Amniotic epithelial cell (primary cell): ENCODE results near the gene DACH1.

ENCODE experiments used
- DNase-seq: peaks from one replicate; pipeline ENCODE4 v3.0.0-alpha.2; 2010; ENCODE audit warnings: low read depth

The DACH1 gene

GRCh38 chr13:71583581-71583980 lies 283.4 kb downstream of the DACH1 start:
- DNase-seq: no peak

DNA sequence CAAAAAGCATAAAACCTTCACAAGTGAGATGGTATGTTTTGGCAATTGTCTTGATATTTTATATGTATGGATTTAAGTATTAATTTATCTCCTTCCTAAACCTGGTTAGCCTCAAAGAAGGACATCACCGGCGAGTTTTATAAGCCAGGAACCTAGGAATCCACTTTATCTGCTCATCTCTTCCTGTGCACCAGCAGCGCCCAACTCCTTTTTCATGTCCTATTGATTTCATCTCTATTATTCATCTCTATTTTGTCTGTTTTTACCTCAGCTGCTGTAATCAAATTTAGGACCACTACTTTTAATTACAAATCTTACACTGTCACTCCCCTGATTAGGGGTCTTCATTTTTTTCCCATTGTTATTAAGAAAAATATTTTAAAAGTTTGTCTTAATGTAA lies 286.4 kb downstream of the DACH1 start:
- DNase-seq: no peak

GRCh38 chr13:71578048-71578447 lies 289.0 kb downstream of the DACH1 start:
- no peak for DNase-seq

DNA sequence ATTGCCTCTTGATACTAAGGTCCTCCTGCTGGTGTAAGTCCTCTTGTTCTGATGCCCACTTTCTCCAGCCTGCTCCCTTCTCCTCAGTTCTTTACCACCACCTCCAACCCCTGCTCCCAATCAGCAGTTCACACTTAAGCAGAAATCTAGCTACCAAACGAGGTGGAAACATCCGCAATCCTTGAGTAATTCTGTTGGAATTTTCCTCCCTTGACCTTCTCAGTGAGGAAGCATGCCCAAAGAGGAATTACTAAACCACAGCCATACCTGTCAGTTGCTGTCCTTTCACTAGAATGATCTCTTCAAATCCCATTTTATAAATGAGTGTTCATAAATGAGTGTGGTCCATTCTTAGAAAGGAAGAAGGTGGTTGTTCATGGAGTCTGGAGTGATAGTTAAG lies 289.9 kb downstream of the DACH1 start:
- DNase-seq: peak; percentile 76

GRCh38 chr13:71576571-71576970 lies 290.4 kb downstream of the DACH1 start:
- no peak for DNase-seq

- no peak for DNase-seq
Observed at GRCh38 chr13:71546881-71547280, 320.1 kb downstream of the DACH1 start.

- no peak for DNase-seq
Observed at GRCh38 chr13:71540098-71540497, 326.9 kb downstream of the DACH1 start.

GRCh38 chr13:71536201-71536600 lies 330.8 kb downstream of the DACH1 start:
- no peak for DNase-seq

- DNase-seq: no peak
Observed at GRCh38 chr13:71524613-71525304, 342.2 kb downstream of the DACH1 start.

DNA sequence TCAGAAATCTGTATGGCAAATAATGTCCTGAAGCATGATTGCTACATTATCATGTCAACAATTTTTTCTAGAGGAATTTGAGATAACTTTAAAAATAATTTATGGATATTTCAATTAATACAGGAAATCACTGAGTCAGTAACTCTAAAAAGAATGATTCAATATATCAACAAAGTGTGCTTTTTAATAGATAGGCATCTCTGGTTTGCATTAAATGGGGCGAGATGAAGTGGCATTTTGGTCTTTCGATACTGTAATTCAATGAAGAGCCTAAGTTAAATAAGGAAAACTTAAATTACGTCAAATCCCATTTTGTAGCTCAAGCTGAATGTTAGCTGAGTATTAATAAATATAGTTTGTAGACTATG lies 342.8 kb downstream of the DACH1 start:
- DNase-seq: no peak

- DNase-seq: no peak
Observed at GRCh38 chr13:71522941-71523526, 344.0 kb downstream of the DACH1 start.

DNA sequence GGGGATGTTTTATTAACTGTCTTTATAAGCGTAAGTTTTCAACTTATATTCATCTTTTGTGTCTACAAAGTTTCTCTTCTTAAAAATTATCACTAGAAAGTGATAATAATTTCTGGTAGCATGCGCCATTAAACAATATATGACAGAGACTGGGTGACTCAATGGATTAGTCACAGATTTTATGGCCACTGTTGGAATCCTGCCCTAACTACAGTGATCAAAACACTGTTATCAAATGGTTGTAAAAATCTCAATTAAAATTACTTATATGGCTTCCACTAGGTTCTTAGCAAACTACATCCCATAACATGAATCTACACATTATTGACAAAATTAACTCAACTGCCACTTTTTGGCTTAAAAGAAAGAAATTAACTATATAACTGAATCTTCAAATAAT lies 350.0 kb downstream of the DACH1 start:
- DNase-seq: no peak

GRCh38 chr13:71516521-71516920 lies 350.5 kb downstream of the DACH1 start:
- DNase-seq: no peak

- DNase-seq: no peak
Observed at GRCh38 chr13:71515744-71516038, 351.3 kb downstream of the DACH1 start.

- DNase-seq: no peak
Observed at GRCh38 chr13:71514900-71515743, 351.9 kb downstream of the DACH1 start.

DNA sequence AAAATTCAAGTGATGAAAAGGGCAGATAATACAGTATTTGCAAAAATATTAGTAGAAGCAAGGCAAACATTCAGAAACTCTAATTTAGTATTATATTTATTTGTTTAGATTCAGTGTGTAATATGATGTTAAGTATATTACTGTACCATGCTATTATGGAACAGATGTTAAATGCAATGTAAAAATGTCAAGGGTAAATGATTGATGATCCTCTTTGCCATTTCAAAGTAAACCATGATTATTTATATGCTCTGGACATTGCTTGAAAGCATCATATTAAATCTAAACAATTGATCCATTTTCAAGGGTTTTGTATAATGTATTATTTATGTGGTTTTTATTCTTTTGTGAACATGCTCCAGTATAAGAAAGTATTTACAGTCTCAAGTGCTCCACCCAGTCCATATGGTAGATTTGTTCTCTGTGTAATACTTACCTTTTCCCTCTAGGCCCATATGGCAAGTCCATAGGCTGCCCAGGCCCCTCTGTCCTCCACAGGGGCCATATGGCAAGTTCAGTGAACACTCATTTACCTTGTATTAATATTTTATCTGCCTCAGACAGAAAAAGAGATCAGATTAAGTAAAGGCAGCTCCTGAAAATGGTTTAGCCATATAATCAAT lies 353.5 kb downstream of the DACH1 start:
- DNase-seq: no peak

DNA sequence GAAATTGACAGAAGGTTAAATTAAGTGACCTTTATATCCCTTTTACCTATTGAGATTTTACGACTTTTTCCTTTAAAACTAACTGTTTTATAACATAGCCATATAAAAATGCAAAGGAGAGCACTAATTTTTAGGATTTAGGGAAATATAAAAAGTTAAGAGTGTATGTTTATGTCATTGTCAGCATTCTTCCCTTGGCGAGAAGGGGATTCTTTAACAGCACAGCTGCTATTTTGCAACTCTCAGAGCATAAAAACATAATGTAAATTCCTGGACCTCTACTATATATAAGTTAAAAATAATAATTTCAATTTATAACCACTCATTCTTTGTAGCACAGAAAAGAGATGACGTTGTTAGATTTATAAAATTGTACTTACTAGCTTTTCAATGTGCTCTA lies 363.2 kb downstream of the DACH1 start:
- DNase-seq: no peak

GRCh38 chr13:71499944-71500514 lies 367.0 kb downstream of the DACH1 start:
- no peak for DNase-seq

- no peak for DNase-seq
Observed at GRCh38 chr13:71499235-71499634, 367.8 kb downstream of the DACH1 start.

DNA sequence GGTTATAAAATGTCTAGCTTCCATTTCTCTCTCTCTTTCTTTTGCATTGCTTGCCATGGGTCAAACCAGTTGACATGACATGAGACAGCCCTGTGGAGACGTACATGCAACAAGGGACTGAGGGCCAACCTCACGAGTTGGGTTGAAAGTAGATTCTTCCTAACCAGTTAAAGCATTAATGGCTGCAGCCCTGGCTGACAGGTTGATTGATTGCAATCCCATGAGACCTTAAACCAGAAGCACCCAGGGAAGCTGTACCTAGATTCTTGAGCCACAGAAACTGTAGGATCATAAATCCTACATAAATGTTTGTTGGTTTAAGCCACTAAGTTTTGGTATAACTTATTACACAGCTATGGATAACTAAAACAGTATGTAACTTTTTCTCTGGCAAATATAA lies 373.8 kb downstream of the DACH1 start:
- DNase-seq: no peak

DNA sequence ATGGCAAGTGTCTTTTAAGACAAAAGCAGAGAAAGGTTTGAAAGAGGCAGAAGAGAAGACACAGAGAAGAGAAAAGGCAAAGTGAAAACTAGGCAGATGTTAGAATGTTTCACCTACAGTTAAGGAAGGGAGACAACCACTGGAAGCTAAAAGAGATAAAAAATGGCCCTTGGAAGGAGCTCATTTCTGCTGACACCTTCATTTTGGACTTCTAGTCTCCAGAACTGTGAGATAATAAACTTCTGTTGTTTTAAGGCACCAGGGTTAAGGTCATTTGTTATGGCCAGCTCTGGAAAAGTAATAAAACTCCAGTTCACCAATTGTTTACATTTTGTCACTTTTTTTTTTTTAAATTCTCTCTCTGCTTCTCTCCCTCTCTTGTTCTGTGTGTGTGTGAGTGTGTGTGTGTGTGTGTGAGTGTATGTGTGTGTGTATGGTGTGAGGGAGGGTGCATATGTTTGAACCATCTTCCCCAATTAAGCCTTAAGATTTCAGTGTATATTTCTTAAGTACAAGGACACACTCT lies 374.6 kb downstream of the DACH1 start:
- DNase-seq: no peak

GRCh38 chr13:71491010-71491409 lies 376.0 kb downstream of the DACH1 start:
- DNase-seq: no peak
